NCI-H460 (cell line): ENCODE data around the gene MID1. TPM values are rescaled to one million over a fixed set of nuclear protein-coding genes. Genes with fewer than 3 reads are reported as not detected.

Experiments
- DNase-seq: peaks from one replicate; pipeline ENCODE4 v3.0.0-alpha.2; 2016; ENCODE audit warnings: low read depth; ENCODE audit errors: extremely low read depth
- total RNA-seq: library from RNA; depleted of rRNA; stranded (reverse); fragments of >200 nt; shearing (Covaris generic); gene quantifications from 2 replicates; pipeline ENCODE4 v1.2.3, GENCODE V29; 2014

The MID1 gene
- total RNA-seq, 1 experiment from 2014 or later = 25.2 TPM

DNA sequence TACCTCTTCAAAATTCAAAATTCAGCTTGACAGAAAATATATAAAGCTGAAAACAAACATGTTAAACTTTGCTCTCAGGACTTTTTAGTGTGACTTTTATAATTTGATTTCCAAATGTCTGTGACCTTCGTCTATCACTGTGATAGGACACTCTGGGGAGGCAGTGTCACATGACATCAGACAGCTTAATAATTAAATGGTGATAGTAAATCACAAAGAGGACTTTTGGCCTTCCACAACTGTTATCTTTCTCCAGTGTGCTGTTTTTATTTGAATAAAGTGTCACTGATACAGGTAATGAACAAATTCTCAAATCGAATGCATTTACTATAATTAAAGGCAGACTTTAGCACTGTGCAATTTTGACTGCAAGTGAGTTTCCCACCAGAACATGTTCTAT, 83.1 kb downstream of the MID1 start:
- DNase-seq = no peak

- DNase-seq = no peak
Measured at GRCh38 chrX:10536744-10537143, 83.6 kb downstream of the MID1 start.

- DNase-seq = no peak
Measured at GRCh38 chrX:10534611-10535010, 85.8 kb downstream of the MID1 start.

DNA sequence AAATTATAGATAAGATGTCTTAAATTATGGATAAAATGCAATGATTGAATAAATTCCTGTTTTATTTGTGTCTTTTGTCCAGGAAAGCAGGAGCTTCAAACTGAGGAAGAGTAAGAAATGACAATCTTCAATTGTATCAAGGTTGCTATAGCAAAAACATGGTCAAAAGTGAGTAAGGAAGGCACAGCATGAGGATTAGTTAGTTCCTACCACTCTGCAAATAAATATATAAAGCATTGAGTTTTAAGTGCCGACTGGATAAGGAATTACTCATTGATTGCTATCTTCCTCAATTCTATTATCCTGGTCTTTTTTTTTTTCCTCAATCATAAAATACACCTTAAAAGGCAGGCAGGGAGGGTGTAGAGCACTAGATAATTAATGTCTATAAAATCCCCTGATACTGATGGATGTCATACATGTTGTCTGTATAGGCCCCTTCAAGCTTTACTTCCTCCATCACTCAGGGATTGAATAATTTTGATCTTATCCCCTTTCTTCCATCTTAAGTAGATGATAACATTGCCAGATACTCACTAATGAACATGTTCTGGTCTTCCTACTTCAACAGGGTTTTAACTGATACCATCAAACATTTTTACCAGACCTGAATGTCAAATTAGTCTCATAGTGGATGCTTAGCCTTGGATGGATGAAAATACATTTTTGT, 86.6 kb downstream of the MID1 start:
- DNase-seq = no peak

- DNase-seq = no peak
Measured at GRCh38 chrX:10531927-10532326, 88.5 kb downstream of the MID1 start.

GRCh38 chrX:10529344-10529743, 91.0 kb downstream of the MID1 start:
- DNase-seq = no peak

DNA sequence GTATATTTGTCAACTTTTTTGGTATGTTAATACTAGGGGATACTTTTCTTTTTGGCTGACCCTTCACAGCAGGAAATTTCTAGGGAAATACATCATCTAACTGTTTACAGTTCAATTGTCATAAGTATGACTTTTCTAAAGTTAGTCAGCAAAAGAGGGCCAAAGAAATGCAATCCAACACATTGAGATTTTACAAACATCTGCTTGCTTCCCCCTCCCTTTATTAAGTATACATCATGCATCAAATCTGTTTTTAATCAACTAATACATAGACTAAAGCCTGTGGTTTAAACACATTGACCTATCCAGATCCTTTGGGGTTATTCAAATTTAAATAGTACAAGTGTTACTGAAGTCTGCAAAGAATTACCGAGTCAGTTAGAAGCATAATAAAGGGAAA, 93.9 kb downstream of the MID1 start:
- DNase-seq = no peak

GRCh38 chrX:10525381-10526120, 94.8 kb downstream of the MID1 start:
- no peak for DNase-seq

GRCh38 chrX:10524578-10524977, 95.8 kb downstream of the MID1 start:
- no peak for DNase-seq

DNA sequence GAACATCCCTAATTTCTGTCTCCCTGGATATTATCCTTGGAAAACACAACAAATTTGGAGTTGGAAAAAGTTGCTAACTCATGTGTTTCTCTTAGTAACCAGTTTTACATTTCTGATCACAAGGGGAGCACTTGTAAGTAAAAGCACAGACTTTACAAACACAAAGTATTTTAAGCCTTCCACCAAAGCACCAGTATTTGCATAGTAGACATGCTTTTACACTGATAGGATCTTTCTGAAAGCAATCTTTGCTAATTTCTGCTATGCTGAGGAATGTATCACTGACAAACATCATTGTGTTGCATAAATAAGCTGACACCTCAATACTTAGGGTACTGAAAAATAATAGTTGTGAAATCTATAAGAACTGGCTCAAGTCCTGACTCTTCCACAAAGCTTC, 100.6 kb downstream of the MID1 start:
- no peak for DNase-seq

DNA sequence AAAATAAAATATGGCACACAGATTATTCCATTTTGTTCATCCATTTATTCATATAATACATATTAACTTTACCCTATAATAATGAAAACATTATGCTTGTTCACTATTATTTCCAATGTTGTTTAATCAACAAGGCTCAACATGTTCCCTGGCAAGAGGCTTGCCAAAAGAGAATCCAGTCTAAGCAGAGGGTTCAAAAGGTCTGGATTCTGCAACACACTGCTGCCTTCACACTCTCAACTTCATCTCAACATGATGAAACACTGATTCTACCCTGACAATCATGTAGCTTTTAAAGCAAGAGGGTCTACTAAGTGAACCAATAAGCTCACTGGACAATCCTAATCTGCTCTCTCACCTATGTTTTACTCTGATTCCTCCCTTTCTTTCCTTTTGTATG, 101.1 kb downstream of the MID1 start:
- no peak for DNase-seq

DNA sequence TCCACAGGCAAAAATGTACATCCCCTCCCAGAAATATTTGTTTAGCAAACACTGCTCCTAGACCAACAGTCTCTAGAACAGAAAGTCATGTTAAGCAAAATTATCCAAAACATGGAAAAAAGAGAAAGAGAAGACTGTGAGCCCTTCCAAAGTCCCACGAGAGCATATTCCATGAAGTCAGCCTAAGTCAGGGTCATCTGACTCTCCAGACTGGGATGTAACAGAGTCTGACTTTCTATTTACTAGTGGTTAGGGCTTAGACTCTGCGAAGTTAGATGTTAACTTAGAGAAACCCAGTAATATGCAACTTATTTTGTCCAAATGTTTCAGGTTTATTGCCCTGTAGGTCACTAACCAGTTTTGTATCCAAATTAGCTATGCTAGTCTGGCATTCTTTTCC, 102.3 kb downstream of the MID1 start:
- no peak for DNase-seq

GRCh38 chrX:10516781-10517322, 103.5 kb downstream of the MID1 start:
- DNase-seq = no peak

GRCh38 chrX:10514891-10515290, 105.5 kb downstream of the MID1 start:
- DNase-seq = no peak

DNA sequence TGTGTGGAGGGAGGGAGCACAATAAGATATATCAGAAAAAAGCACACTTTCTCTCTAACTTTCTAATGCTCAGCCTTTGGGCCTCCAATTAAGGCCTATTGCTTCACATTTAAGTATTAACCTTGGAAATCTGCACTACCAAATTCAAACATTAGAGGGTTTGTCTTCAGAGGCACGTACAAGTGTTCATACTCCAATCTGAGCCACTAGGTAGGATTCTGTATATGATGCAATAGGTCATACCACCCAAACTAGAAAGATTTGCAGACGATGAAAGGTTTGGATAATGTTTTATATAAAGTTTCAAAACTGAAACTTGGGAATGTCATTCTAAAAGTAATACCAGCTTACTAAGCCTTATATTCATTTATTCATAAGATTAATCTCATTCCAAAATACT, 106.4 kb downstream of the MID1 start:
- no peak for DNase-seq

- no peak for DNase-seq
Measured at GRCh38 chrX:10512741-10513140, 107.6 kb downstream of the MID1 start.

GRCh38 chrX:10512258-10512657, 108.1 kb downstream of the MID1 start:
- DNase-seq = no peak

GRCh38 chrX:10509397-10509796, 111.0 kb downstream of the MID1 start:
- DNase-seq = no peak

DNA sequence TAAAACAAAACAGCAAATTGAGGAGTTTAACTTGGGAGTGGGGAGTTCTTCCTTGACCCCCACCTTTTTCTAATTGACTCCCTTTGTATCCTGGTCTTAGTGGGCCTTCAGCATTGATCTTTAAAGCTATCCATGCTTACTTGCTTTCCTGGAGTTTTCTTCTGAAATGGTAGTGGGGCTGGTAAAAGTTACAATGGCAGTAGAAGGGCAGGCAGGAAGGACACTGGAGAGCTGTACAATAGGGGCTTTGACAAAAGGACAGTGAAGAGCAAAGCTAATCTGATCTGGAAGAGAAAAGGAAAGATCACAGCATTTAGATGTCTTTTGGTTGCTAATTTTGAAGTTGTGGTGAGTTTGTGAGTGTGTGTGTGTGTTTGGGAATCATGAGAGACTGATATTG, 111.5 kb downstream of the MID1 start:
- no peak for DNase-seq

- DNase-seq = no peak
Measured at GRCh38 chrX:10507876-10508275, 112.5 kb downstream of the MID1 start.

DNA sequence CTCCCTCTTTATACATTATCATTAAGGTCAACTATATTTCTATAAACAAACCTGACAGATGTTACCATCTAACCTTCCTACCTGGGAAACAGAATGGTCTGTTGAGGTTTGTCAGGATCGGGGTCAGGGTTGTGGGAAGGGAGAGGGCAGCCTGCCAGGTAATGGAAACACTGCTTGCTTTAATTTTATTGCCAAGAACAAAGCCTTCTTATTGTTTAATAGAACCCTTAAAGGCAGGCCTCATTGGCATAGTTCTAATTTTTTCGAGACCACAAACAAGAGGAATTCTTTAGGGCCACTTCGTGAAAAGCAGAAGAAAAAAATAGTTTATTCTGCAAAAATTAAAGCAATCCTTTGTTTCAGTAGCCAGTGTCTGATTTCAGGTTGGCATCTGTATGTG, 113.2 kb downstream of the MID1 start:
- DNase-seq = no peak

DNA sequence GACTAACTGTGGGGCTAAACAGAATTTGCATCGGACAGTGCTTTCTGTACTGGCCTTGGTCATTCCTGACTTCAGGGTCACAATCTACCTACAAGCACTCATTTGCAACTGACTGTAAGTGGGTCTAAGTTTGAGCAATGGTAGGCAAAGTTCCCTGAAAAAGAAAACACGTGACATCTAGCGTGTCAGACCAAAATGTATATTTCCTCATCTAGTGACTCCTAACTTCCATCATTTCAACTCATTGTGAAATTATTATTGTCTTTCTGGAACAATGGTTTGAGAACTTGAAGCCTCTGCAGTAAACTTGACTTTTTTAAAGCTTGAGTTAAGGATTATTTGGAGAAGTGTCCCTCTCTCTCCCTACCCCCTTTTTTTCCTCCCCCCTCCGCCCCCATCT, 113.6 kb downstream of the MID1 start:
- no peak for DNase-seq
